GM12874 (cell line): ENCODE results near the gene PTPRB.

Source experiments
- CTCF ChIP-seq: IDR thresholded peaks from 2 replicates; pipeline ENCODE4 v1.5.1; 2011; ENCODE audit warnings: low read depth, mild to moderate bottlenecking, control low read depth, low read length, moderate library complexity; ENCODE audit not compliant: insufficient read depth

PTPRB gene

GRCh38 chr12:70641691-70642090 lies 4.5 kb upstream of the PTPRB start:
- TF ChIP-seq CTCF: no peak

GRCh38 chr12:70640901-70641300 lies 3.7 kb upstream of the PTPRB start:
- TF ChIP-seq CTCF: no peak

DNA sequence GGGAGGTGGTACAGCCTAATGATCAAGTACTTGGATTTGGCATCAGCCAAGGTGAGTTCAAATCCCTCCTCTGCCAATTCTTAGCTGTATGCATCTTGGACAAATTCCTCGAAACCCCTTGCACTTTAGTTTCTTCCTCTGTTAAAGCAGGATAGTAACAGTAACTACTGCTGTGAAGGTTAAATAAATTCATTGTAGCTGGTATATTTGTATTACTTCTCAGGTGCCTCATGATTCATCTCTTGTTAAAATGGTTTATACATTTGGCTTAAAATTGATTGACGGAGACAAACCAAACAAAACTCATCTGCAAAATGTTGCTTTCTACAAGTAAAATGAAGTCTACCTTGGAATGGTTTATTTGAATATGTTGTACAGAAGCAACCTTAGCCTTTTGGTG lies 2.3 kb upstream of the PTPRB start:
- no peak for TF ChIP-seq CTCF

DNA sequence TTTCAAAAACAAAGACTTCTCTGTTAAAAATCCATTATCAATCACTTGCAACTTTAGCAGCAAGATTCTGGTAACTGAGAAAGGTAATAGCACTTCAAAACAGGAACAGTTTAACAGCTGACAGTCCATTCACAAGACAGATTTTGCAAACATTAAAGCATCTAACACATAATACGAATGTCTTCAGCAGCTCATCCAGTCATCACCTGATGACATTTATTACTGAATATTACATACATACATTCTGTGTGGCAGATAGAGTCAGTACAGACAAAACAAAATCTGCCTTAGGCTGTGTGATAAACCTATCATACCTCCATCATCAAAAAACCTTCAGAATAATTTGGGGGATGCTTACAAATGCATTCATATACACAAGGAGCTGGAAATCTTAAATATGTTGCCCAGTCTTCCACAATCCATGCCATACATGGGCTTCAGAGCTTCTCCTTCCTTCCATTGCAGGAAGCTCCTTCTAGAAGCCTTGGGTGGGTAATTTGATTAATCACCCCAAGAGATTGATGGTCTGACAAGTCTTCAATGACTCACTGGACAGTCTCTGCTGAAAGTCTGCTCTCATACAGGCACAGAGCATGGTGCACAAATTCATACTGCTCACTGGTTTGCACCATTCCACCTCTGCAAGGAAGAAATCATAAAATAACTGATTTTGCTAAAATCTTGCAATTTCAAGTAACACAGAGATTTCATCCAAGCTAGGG lies 1.6 kb upstream of the PTPRB start:
- TF ChIP-seq CTCF: no peak

- TF ChIP-seq CTCF: no peak
These were observed 1.5 kb downstream of the PTPRB start for GRCh38 chr12:70635755-70636154.

- TF ChIP-seq CTCF: no peak
These were observed 8.3 kb downstream of the PTPRB start for GRCh38 chr12:70628701-70629480.

DNA sequence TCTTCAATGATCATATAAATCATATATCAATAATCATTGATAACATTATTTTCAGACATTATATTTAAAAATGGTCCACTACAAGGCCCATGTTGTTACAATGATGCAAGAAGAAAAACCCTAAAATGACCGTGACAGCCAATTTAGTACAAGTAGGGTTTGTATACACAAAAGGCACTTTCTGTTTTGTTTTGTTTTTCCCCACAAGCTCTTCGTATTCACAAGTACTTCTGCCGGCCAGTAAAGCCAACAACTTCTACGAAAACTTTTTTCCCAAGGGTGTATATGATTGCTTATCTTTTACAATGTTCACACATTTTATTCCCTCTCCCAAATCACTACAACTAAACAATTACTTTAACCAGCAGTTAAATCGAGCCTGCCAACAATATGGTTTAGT lies 9.6 kb downstream of the PTPRB start:
- no peak for TF ChIP-seq CTCF
